IPS-20b (cell line): ENCODE measurements around the gene RASAL1.

ENCODE experiments used
- H3K27ac ChIP-seq: one replicate; pipeline ENCODE4 v1.5.1; 2013; ENCODE audit warnings: low read length
- H3K27me3 ChIP-seq: 2 replicates; pipeline ENCODE4 v1.6.1; 2013; ENCODE audit warnings: mild to moderate bottlenecking, low read length, inconsistent platforms; ENCODE audit not compliant: insufficient read depth
- H3K36me3 ChIP-seq: 2 replicates; pipeline ENCODE4 v1.6.1; 2013; ENCODE audit warnings: low read depth, mild to moderate bottlenecking, inconsistent platforms, low read length, moderate library complexity; ENCODE audit not compliant: insufficient read depth
- H3K4me1 ChIP-seq: 2 replicates; pipeline ENCODE4 v1.6.1; 2013; ENCODE audit warnings: mild to moderate bottlenecking, control low read depth, inconsistent platforms, low read length, moderate library complexity; ENCODE audit not compliant: insufficient read depth
- H3K4me3 ChIP-seq: 2 replicates; pipeline ENCODE4 v1.5.1; 2013; ENCODE audit warnings: mild to moderate bottlenecking, low read length, inconsistent platforms
- H3K9ac ChIP-seq: 2 replicates; pipeline ENCODE4 v1.6.1; 2013; ENCODE audit warnings: low read depth, mild to moderate bottlenecking, inconsistent platforms, low read length, moderate library complexity
- H3K9me3 ChIP-seq: 2 replicates; pipeline ENCODE4 v1.6.1; 2013; ENCODE audit warnings: mild to moderate bottlenecking, low read depth, low read length, inconsistent platforms; ENCODE audit not compliant: insufficient read depth

Gene RASAL1

GRCh38 chr12:113109872-113110599, 25.5 kb downstream of the RASAL1 start:
- H3K9me3 ChIP-seq: no peaks in the 10 kb centered on the region
- H3K27ac ChIP-seq: no peak overlapping the region
- no peaks in the 10 kb centered on the region for H3K4me1 ChIP-seq
- peaks cover under 1% of the 10 kb centered on the region; the same call in 1 of the 2 replicates for H3K27me3 ChIP-seq
- no peak overlapping the region for H3K4me3 ChIP-seq
- no peak overlapping the region for H3K9ac ChIP-seq
- H3K36me3 ChIP-seq: no peaks in the 10 kb centered on the region

GRCh38 chr12:113109360-113109759, 26.2 kb downstream of the RASAL1 start:
- H3K9ac ChIP-seq: no peak overlapping the region
- no peak overlapping the region for H3K27ac ChIP-seq
- no peak overlapping the region for H3K4me3 ChIP-seq
- no peaks in the 10 kb centered on the region for H3K4me1 ChIP-seq
- H3K36me3 ChIP-seq: no peaks in the 10 kb centered on the region
- no peaks in the 10 kb centered on the region for H3K9me3 ChIP-seq
- peaks cover 7% of the 10 kb centered on the region; the same call in 1 of the 2 replicates for H3K27me3 ChIP-seq

- H3K36me3 ChIP-seq: no peaks in the 10 kb centered on the region
- H3K27ac ChIP-seq: no peak overlapping the region
- H3K4me1 ChIP-seq: no peaks in the 10 kb centered on the region
- H3K9me3 ChIP-seq: no peaks in the 10 kb centered on the region
- no peak overlapping the region for H3K9ac ChIP-seq
- H3K27me3 ChIP-seq: peaks cover 7% of the 10 kb centered on the region; the same call in 1 of the 2 replicates
- H3K4me3 ChIP-seq: no peak overlapping the region
Measured at GRCh38 chr12:113108308-113108707, 27.3 kb downstream of the RASAL1 start.

- Histone ChIP-seq H3K36me3 (no peaks in the 10 kb centered on the region), H3K27me3 (peaks cover 7% of the 10 kb centered on the region; the same call in 1 of the 2 replicates), H3K4me3 (no peak overlapping the region)
Measured at GRCh38 chr12:113106361-113106760, 29.2 kb downstream of the RASAL1 start.

GRCh38 chr12:113105606-113106271, 29.8 kb downstream of the RASAL1 start:
- Histone ChIP-seq H3K9ac (no peak overlapping the region), H3K27me3 (peaks cover 7% of the 10 kb centered on the region; the same call in 1 of the 2 replicates), H3K4me3 (no peak overlapping the region), H3K4me1 (no peaks in the 10 kb centered on the region), H3K36me3 (no peaks in the 10 kb centered on the region), H3K27ac (no peak overlapping the region), H3K9me3 (no peaks in the 10 kb centered on the region)

More at GRCh38 chr12:113106361-113106760, 29.2 kb downstream of the RASAL1 start:
- Histone ChIP-seq H3K9ac (no peak overlapping the region), H3K27ac (no peak overlapping the region), H3K4me1 (no peaks in the 10 kb centered on the region), H3K9me3 (no peaks in the 10 kb centered on the region)

- Histone ChIP-seq H3K4me1 (no peaks in the 10 kb centered on the region), H3K27me3 (peaks cover 7% of the 10 kb centered on the region; the same call in 1 of the 2 replicates), H3K9ac (no peak overlapping the region), H3K9me3 (no peaks in the 10 kb centered on the region), H3K4me3 (no peak overlapping the region), H3K27ac (no peak overlapping the region), H3K36me3 (no peaks in the 10 kb centered on the region)
Measured at GRCh38 chr12:113104953-113105510, 30.5 kb downstream of the RASAL1 start.

- no peaks in the 10 kb centered on the region for H3K36me3 ChIP-seq
- no peak overlapping the region for H3K27ac ChIP-seq
- H3K4me3 ChIP-seq: peak overlapping the region; percentile 78
- peaks cover 7% of the 10 kb centered on the region; the same call in 1 of the 2 replicates for H3K27me3 ChIP-seq
- no peaks in the 10 kb centered on the region for H3K4me1 ChIP-seq
- H3K9me3 ChIP-seq: no peaks in the 10 kb centered on the region
- peak overlapping the region; percentile 71; the same call in 1 of the 2 replicates for H3K9ac ChIP-seq
Measured at GRCh38 chr12:113103756-113104450, 31.7 kb downstream of the RASAL1 start.

- H3K4me1 ChIP-seq: no peaks in the 10 kb centered on the region; the same call in 1 of the 2 replicates
- no peak overlapping the region for H3K4me3 ChIP-seq
- H3K27me3 ChIP-seq: peaks cover 7% of the 10 kb centered on the region; the same call in 1 of the 2 replicates
- H3K9ac ChIP-seq: no peak overlapping the region
- H3K36me3 ChIP-seq: no peaks in the 10 kb centered on the region
- no peak overlapping the region for H3K27ac ChIP-seq
- H3K9me3 ChIP-seq: no peaks in the 10 kb centered on the region
Measured at GRCh38 chr12:113102811-113103210, 32.8 kb downstream of the RASAL1 start.

GRCh38 chr12:113101751-113102150, 33.8 kb downstream of the RASAL1 start:
- Histone ChIP-seq H3K4me1 (no peaks in the 10 kb centered on the region; the same call in 1 of the 2 replicates), H3K9me3 (no peaks in the 10 kb centered on the region), H3K27me3 (peaks cover 7% of the 10 kb centered on the region; the same call in 1 of the 2 replicates), H3K27ac (no peak overlapping the region), H3K4me3 (no peak overlapping the region), H3K36me3 (no peaks in the 10 kb centered on the region), H3K9ac (no peak overlapping the region)

GRCh38 chr12:113099764-113100163, 35.8 kb downstream of the RASAL1 start:
- H3K27me3 ChIP-seq: peaks cover 3% of the 10 kb centered on the region; the same call in 1 of the 2 replicates
- H3K4me3 ChIP-seq: no peak overlapping the region
- no peaks in the 10 kb centered on the region; the same call in 1 of the 2 replicates for H3K4me1 ChIP-seq
- no peak overlapping the region for H3K9ac ChIP-seq
- no peak overlapping the region for H3K27ac ChIP-seq
- H3K9me3 ChIP-seq: no peaks in the 10 kb centered on the region
- no peaks in the 10 kb centered on the region for H3K36me3 ChIP-seq

GRCh38 chr12:113099364-113099763, 36.2 kb downstream of the RASAL1 start:
- H3K27me3 ChIP-seq: no peaks in the 10 kb centered on the region; the same call in 1 of the 2 replicates
- no peaks in the 10 kb centered on the region for H3K9me3 ChIP-seq
- H3K27ac ChIP-seq: no peak overlapping the region
- H3K4me1 ChIP-seq: no peaks in the 10 kb centered on the region; the same call in 1 of the 2 replicates
- H3K9ac ChIP-seq: no peak overlapping the region
- H3K36me3 ChIP-seq: no peaks in the 10 kb centered on the region
- H3K4me3 ChIP-seq: no peak overlapping the region
